ENCODE data around the gene ACKR2. TPM values are rescaled to one million over a fixed set of nuclear protein-coding genes. Genes with fewer than 3 reads are reported as not detected.
A peak's percentile ranks its signal among the peaks of the same experiment; 100 is the strongest.

The ACKR2 gene
- total RNA-seq, 1 donor = not detected

DNA sequence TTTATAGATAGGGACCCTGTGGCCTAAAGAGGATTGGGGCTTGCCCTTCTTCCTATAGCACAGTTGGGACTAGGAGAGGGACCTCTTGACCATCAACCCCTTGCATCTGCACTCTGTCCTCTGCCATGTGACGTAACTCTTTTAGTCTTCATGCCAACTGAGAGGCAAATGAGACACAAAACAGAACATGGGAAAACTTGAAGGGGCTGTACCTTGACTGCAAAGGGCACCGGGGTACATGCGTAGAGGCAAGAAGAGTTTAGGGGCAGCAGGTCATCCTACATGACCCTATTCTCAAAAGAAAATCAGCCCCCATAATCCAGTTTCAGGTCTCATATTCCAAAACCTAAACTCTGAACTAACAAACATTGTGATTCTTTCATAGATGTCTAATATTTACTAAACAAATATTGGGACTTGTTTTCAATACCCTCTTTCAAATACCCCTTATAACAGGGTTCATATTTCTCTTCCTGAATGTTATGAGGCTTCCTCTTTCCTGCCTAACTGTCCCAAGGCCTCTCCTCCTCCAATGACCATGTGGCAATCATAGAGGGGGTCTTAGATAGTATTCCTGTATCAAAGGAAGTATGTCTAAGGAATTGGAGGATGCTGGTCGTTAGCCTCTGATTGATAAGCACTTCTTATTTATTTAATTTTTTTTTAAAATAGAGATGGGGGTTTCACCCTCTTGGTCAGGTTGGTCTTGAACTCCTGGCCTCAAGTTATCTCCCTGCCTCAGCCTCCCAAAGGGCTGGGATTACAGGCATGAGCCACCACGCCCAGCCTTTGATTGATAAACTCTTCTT lies 20.6 kb downstream of the ACKR2 start:
- DNase-seq (ENCODE audit: insufficient read length, low spot score, missing footprints) = no peak
- peaks cover 12% of the 10 kb centered on the region for H3K27me3 ChIP-seq (ENCODE audit: insufficient read depth, low read length)
- no peak overlapping the region for H3K4me3 ChIP-seq (ENCODE audit: insufficient read depth, low read length)
- H3K27ac ChIP-seq (ENCODE audit: low read depth, low read length) = no peak overlapping the region
- no peaks in the 10 kb centered on the region for H3K4me1 ChIP-seq (ENCODE audit: insufficient read depth, low read length)
- H3K36me3 ChIP-seq (ENCODE audit: insufficient read depth, low read length) = no peaks in the 10 kb centered on the region
- H2AFZ ChIP-seq (ENCODE audit: low read length) = no peak overlapping the region
- H3K79me2 ChIP-seq (ENCODE audit: insufficient read depth, low read length) = no peaks in the 10 kb centered on the region
- H4K20me1 ChIP-seq (ENCODE audit: insufficient read depth, low read length) = no peaks in the 10 kb centered on the region
- H3K4me2 ChIP-seq (ENCODE audit: insufficient read depth, low read length) = no peak overlapping the region
- TF ChIP-seq CTCF (IDR thresholded peaks at IDR 0.05; ENCODE audit: extremely low read depth, low read depth, low read length) = no peak
- H3K9me3 ChIP-seq (ENCODE audit: low read depth, low read length) = no peaks in the 10 kb centered on the region

DNA sequence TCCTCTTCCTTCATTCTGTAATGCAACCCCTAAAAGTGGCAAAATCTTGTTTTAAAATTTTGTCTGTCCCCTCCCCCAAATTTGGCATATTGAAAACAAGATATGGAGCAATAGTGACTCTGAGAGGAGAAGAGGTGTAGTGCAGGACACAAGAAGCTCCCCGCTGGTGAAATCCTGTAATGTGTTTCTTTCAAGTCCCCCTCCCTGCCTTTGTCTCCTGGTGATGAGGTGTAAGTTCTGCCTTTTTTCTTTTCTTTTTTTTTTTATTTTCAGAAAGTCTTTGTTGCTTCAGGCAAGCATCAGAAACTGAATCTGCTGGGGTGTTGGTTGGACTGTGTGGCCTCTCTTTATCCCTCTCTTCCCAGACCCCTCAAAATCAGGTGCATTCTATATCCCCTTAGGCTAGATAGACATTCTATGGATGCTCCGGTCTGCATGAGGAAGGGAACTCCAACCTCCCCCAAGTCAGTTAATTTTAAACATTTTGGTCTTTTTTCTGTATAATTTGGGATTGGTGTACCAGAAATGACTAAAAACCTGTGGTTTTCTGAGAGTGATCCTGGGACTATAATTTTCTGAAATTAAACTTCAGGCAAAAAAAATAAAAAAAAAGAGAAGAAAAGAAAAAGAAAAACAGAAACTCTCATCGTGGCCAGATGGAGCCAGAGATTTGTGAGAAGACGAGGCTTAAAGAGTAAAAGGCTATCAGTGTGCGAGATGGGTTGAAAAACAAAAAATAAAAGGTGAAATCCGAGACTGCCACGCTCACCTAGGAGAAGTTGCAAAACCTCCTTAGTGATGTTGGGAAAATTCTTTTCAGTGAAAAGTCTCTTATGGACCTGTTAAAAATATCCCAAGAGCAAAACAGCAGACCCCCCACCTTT lies 21.4 kb downstream of the ACKR2 start:
- Histone ChIP-seq H3K79me2 (ENCODE audit: insufficient read depth, low read length) (no peaks in the 10 kb centered on the region), H2AFZ (ENCODE audit: low read length) (no peak overlapping the region)

GRCh38 chr3:42831321-42831713 lies 22.1 kb downstream of the ACKR2 start:
- Histone ChIP-seq H3K4me2 (ENCODE audit: insufficient read depth, low read length) (peak overlapping the region; percentile 20), H3K27ac (ENCODE audit: low read depth, low read length) (no peak overlapping the region), H3K36me3 (ENCODE audit: insufficient read depth, low read length) (no peaks in the 10 kb centered on the region), H3K9me3 (ENCODE audit: low read depth, low read length) (no peaks in the 10 kb centered on the region), H3K4me1 (ENCODE audit: insufficient read depth, low read length) (no peaks in the 10 kb centered on the region), H2AFZ (ENCODE audit: low read length) (no peak overlapping the region), H3K4me3 (ENCODE audit: insufficient read depth, low read length) (no peak overlapping the region), H3K27me3 (ENCODE audit: insufficient read depth, low read length) (peaks cover 11% of the 10 kb centered on the region), H3K79me2 (ENCODE audit: insufficient read depth, low read length) (no peaks in the 10 kb centered on the region), H4K20me1 (ENCODE audit: insufficient read depth, low read length) (no peaks in the 10 kb centered on the region)
- peak; percentile 86 for TF ChIP-seq CTCF (IDR thresholded peaks at IDR 0.05; ENCODE audit: extremely low read depth, low read depth, low read length)
- peak; percentile 89 for DNase-seq (ENCODE audit: insufficient read length, low spot score, missing footprints)

More for the DNA sequence above, 21.4 kb downstream of the ACKR2 start:
- H3K36me3 ChIP-seq (ENCODE audit: insufficient read depth, low read length) = no peaks in the 10 kb centered on the region
- peak overlapping the region; percentile 20 for H3K4me2 ChIP-seq (ENCODE audit: insufficient read depth, low read length)
- no peak overlapping the region for H3K27ac ChIP-seq (ENCODE audit: low read depth, low read length)
- H3K4me1 ChIP-seq (ENCODE audit: insufficient read depth, low read length) = no peaks in the 10 kb centered on the region
- TF ChIP-seq CTCF (IDR thresholded peaks at IDR 0.05; ENCODE audit: extremely low read depth, low read depth, low read length) = peak; percentile 54
- H3K9me3 ChIP-seq (ENCODE audit: low read depth, low read length) = no peaks in the 10 kb centered on the region
- H3K4me3 ChIP-seq (ENCODE audit: insufficient read depth, low read length) = no peak overlapping the region
- no peak for DNase-seq (ENCODE audit: insufficient read length, low spot score, missing footprints)
- peaks cover 12% of the 10 kb centered on the region for H3K27me3 ChIP-seq (ENCODE audit: insufficient read depth, low read length)
- no peaks in the 10 kb centered on the region for H4K20me1 ChIP-seq (ENCODE audit: insufficient read depth, low read length)
